ENCODE data around the gene YIPF7. TPM values are rescaled to one million over a fixed set of nuclear protein-coding genes. Genes with fewer than 3 reads are reported as not detected.

The YIPF7 gene
- total RNA-seq, 1 experiment from 2014 or later: not detected

GRCh38 chr4:44671636-44672035, 20.2 kb upstream of the YIPF7 start:
- Mint-ChIP-seq H3K27me3 (ENCODE audit: low read depth) (peaks cover 12% of the 10 kb centered on the region), H3K4me3 (no peak overlapping the region), H3K27ac (no peak overlapping the region), H3K4me1 (no peaks in the 10 kb centered on the region), H3K36me3 (no peaks in the 10 kb centered on the region), H3K9me3 (no peaks in the 10 kb centered on the region)
- ATAC-seq (no peak), DNase-seq (ENCODE audit: low spot score) (no peak)
- CTCF ChIA-PET: no interaction called here
- no peak for TF ChIP-seq RELA (CRISPR knock-in tag; IDR thresholded peaks at IDR 0.05; ENCODE audit: borderline replicate concordance)
- no peak for TF ChIP-seq ZNF281 (CRISPR knock-in tag; IDR thresholded peaks at IDR 0.05)
- no peak for TF ChIP-seq CREM (CRISPR knock-in tag; IDR thresholded peaks at IDR 0.05)
- TF ChIP-seq RORB (CRISPR knock-in tag; IDR thresholded peaks at IDR 0.05): no peak
- TF ChIP-seq ZNF416 (CRISPR knock-in tag; IDR thresholded peaks at IDR 0.05): no peak
- TF ChIP-seq SMAD4 (CRISPR knock-in tag; IDR thresholded peaks at IDR 0.05): no peak
- no peak for TF ChIP-seq ZNF512 (CRISPR knock-in tag; IDR thresholded peaks at IDR 0.05; ENCODE audit: borderline replicate concordance)
- POLR2A ChIA-PET: no interaction called here

GRCh38 chr4:44670506-44671199, 19.2 kb upstream of the YIPF7 start:
- ATAC-seq: no peak
- H3K36me3 Mint-ChIP-seq: no peaks in the 10 kb centered on the region
- H3K27me3 Mint-ChIP-seq (ENCODE audit: low read depth): peaks cover 12% of the 10 kb centered on the region
- TF ChIP-seq ATF6 (CRISPR knock-in tag; IDR thresholded peaks at IDR 0.05): no peak
- no peak for TF ChIP-seq MAX (CRISPR knock-in tag; IDR thresholded peaks at IDR 0.05)
- no peak for TF ChIP-seq STAT6 (CRISPR knock-in tag; conservative IDR thresholded peaks at IDR 0.05; ENCODE audit: low read depth)
- no peak for TF ChIP-seq CREB1 (CRISPR knock-in tag; IDR thresholded peaks at IDR 0.05)
- TF ChIP-seq JUN (CRISPR knock-in tag; IDR thresholded peaks at IDR 0.05): no peak
- TF ChIP-seq AR (CRISPR knock-in tag; IDR thresholded peaks at IDR 0.05): no peak
- no peak for TF ChIP-seq SMAD4 (CRISPR knock-in tag; IDR thresholded peaks at IDR 0.05)
- TF ChIP-seq ELF4 (CRISPR knock-in tag; IDR thresholded peaks at IDR 0.05; ENCODE audit: low read depth): no peak
- TF ChIP-seq NFE2L1 (CRISPR knock-in tag; IDR thresholded peaks at IDR 0.05): no peak
- no peak for TF ChIP-seq ZNF138 (CRISPR knock-in tag; conservative IDR thresholded peaks at IDR 0.05)
- TF ChIP-seq ZNF121 (CRISPR knock-in tag; IDR thresholded peaks at IDR 0.05): no peak
- TF ChIP-seq ZNF423 (CRISPR knock-in tag; IDR thresholded peaks at IDR 0.05): no peak
- no peak for TF ChIP-seq RELA (CRISPR knock-in tag; IDR thresholded peaks at IDR 0.05; ENCODE audit: borderline replicate concordance)
- TF ChIP-seq ZNF281 (CRISPR knock-in tag; IDR thresholded peaks at IDR 0.05): no peak
- TF ChIP-seq SOX15 (CRISPR knock-in tag; IDR thresholded peaks at IDR 0.05): no peak
- no peaks in the 10 kb centered on the region for H3K9me3 Mint-ChIP-seq
- no peak for DNase-seq (ENCODE audit: low spot score)
- no peaks in the 10 kb centered on the region for H3K4me1 Mint-ChIP-seq
- POLR2A ChIA-PET: no interaction called here
- no peak overlapping the region for H3K27ac Mint-ChIP-seq
- no peak overlapping the region for H3K4me3 Mint-ChIP-seq
- CTCF ChIA-PET: no interaction called here
